ENCODE data around the gene SLC45A1.

GRCh38 chr1:8324176-8324810 lies 6.4 kb downstream of the SLC45A1 start:
- TF ChIP-seq EZH2 (IDR thresholded peaks at IDR 0.05; ENCODE audit: low read depth) (no peak), CTCF (conservative IDR thresholded peaks at IDR 0.05) (no peak)

Data from PC-9 (cell line).